WI38 (cell line): ENCODE data around the gene IRF6.

ENCODE experiments used
- H3K4me3 ChIP-seq: 2 replicates; pipeline ENCODE4 v1.5.1; 2011; ENCODE audit warnings: low read depth, mild to moderate bottlenecking, control low read depth, low read length
- CTCF ChIP-seq: IDR thresholded peaks from 2 replicates; pipeline ENCODE4 v1.5.1; 2012; ENCODE audit warnings: low read depth, mild to moderate bottlenecking, control low read depth, low read length

The IRF6 gene

DNA sequence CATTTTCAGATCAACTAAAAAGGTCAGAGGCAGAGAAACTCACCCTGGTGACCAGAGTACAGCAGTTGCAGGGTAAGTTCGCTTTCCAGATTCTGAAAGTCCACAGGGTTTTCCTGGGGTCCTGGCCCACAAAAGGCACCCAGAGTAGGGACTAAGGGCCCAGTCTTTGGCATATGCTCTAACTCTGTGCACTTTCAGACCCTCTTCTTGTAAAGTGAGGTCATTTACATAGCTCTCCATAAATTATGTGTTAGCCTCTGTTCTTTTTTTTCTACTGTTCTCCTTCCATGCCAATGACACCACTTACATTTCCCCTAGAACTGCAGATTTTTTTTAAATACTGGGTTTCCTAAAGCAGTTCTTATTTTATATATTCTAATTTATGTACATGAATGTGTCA is 27.8 kb downstream of the IRF6 start:
- TF ChIP-seq CTCF: no peak
- H3K4me3 ChIP-seq: no peak overlapping the region

DNA sequence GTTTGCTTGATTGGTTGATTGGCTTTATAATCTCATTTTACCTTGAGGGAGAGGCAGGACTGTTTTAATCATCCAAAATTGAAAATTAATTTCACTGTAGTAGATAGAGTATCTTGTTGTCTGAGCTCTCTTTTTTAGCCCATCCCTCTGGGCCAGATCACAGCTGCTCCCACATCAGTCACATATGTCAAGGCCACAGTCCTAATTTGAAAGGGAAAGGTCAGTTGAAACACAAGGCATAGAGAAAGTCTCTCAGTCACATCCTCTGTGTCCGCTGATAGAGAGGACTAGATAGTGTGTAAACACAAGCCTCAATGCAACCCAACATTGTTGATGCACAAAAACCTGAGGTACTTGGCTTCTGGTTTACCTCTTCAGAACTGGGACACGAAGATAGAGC is 28.4 kb downstream of the IRF6 start:
- no peak for TF ChIP-seq CTCF
- no peak overlapping the region for H3K4me3 ChIP-seq

GRCh38 chr1:209775678-209776077 is 30.3 kb downstream of the IRF6 start:
- no peak for TF ChIP-seq CTCF
- no peak overlapping the region for H3K4me3 ChIP-seq

DNA sequence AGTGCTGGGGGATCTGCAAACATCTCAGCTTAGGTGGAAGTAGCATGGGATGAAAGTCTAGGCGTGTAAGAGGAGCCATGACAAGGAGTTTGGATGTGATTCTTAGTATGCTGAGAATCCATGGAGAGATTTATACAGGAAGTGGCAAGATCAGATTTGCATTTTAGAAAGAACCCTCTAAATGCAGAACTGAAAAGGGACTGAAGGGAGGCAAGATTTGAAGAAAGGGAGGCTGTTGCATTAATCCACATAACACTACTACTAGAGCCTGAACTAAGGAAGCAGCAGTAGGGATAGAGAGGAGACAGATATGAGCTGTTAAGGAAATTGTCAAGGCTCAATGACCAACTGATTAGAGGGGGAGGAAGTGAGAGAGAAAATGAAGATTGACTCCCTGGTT is 31.4 kb downstream of the IRF6 start:
- H3K4me3 ChIP-seq: no peak overlapping the region
- no peak for TF ChIP-seq CTCF

DNA sequence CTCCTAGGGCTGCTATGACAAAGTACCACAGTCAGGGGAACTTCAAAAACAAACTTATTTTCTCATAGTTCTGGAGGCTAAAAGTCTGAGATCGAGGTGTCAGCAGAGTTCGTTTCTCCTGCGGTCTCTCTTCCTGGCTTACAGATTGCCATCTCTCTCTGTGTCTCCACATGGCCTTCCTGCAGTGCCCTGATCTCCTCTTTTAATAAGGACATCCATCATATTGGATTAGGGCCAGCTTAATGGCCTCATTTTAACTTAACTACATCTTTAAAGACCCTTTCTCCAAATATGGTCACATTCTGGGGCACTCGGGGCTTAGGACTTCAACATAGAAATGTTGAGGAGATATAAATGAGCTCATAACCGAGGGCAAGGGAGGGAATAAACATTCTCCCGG is 33.8 kb downstream of the IRF6 start:
- H3K4me3 ChIP-seq: no peak overlapping the region
- TF ChIP-seq CTCF: no peak

- H3K4me3 ChIP-seq: no peak overlapping the region
- TF ChIP-seq CTCF: no peak
Measured at GRCh38 chr1:209770636-209771415, 35.1 kb downstream of the IRF6 start.

DNA sequence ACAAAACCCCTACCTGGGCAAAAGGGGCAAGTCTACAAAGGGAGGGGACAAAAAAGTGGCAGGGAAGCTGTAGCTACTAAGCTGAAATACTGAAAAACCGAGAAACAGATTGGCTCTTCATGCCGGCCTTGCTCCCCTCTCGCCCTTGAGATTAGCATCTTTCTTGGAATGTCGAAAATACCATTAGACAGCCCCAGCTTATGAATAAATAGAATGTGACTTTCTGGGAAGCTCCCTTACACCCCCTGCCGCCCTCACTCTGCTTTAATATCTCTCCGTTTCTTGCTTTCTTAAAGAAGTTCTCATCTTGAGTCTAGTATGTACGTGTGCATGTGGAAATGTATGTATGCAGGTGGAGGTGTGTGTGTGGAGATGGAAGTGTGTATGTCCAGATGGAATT is 36.0 kb downstream of the IRF6 start:
- no peak for TF ChIP-seq CTCF
- no peak overlapping the region for H3K4me3 ChIP-seq
